GM18511 (cell line): ENCODE results near the gene CNKSR2.

Experiments
- ATAC-seq: cut with Tn5 transposase; IDR thresholded peaks from one replicate; pipeline ENCODE4 v1.9.1; 2021; ENCODE audit warnings: mild to moderate bottlenecking, moderate library complexity; ENCODE audit not compliant: unreplicated experiment

CNKSR2 gene

DNA sequence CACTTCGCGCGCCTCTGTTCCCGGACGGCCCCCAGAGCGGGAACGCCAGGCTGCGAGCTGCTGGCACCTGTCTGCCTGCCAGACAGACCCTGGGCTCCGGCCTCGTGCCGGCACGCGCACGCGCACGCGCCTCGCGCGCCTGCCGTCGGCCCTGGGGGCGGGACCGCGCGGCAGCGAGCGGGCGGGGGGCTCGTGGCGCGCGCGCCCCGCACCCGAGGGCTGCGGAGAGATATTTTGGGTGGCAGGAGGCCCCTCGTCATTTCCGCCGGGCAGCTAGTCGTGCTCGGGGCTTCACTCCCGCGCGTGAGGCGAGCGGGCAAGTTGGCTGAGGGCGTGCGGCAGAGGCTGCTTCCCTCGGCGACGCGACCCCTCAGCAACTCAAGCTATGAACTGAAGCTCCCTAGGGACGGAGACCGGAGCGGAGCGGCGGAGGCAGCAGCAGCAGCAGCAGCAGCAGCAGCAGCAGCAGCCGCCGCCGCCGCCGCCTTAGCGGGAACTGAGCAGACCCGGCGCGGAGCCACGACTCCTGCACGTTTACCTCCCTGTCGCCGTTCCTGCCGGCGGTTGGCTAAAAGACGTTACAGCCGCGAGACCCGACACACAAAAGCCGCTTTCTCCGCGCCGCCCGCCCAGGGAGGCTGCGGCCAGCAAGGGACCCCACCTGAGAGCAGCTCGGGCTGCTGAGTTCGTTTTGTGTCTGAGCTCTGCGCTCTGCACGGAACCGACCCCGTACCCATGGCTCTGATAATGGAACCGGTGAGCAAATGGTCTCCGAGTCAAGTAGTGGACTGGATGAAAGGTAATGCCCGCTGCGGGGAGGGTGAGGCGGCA is at the start of gene CNKSR2:
Gene CNKSR2 (plus strand): TSS at position 256 of the 831 bp plus-strand sequence. CDS start 480 bp downstream, at position 736.
- peak; percentile 76 for ATAC-seq

- ATAC-seq: no peak
These were observed 19.5 kb upstream of the CNKSR2 start for GRCh38 chrX:21354725-21355124.

DNA sequence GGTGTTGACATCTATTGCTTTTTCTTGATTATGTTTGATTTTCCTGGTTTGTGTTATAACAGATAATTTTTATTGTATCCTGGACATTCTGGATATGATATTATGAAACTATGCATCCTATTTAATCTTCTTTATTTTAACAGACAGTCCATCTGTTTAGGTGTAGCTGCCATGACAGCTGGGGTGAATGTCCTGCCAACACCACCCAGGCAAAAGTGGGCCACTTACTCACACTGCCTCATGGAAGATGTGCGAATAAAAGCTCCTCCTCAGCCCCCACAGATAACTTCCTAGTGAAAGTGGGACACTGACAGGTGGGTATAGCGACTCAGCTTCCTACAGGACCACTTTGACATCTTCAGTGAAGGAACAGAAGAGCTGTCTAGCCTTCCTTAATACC is 18.4 kb upstream of the CNKSR2 start:
- no peak for ATAC-seq

DNA sequence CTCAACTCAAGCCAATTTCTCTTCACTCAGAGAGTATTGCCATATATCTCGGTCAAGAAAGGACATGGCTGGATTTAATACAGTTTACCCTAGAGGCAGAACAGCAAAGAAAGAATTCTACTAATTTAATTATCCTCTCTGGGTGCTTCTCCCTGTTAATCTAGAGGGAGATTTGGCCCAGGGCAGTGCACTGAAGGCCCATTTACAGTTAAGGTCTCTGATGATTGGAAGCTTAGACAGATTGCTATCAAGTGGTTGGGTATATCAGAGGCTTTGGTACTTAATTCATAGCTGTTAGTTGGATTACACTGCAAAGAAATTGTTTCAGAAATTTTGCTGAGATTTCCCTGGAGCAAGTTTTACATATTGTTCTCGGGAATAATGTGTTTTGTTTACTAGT is 4.6 kb upstream of the CNKSR2 start:
- ATAC-seq: no peak

- no peak for ATAC-seq
These were observed 1.2 kb upstream of the CNKSR2 start for GRCh38 chrX:21373001-21373400.

DNA sequence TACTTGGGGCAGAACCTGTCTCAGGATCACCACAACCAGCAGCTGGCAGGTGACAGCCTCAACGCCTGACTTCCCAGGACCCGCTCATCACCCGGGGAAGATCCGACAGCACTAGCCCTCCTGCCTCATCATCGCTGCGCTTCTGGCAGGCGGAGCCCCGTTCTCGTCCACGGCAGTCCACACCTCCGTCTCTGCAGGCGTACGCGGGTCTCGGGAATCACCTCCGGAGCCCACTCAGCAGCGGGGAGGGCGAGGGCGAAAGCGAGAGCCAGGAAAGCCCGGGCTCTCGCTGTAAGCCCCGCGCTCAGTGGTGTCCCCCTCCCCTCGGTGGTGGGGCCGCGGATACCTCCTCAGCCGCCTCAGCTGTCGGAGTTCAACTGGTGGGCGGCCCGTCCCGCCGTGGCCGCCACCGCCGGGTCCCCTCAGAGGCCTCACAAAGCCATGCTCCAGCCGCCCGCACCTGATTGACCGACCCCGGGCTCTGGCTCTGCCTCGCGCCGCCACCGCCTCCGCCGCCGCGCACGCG is 518 bp upstream of the CNKSR2 start:
- ATAC-seq: peak; percentile 40

- peak; percentile 22 for ATAC-seq
These were observed 933 bp downstream of the CNKSR2 start for GRCh38 chrX:21374994-21375707.

DNA sequence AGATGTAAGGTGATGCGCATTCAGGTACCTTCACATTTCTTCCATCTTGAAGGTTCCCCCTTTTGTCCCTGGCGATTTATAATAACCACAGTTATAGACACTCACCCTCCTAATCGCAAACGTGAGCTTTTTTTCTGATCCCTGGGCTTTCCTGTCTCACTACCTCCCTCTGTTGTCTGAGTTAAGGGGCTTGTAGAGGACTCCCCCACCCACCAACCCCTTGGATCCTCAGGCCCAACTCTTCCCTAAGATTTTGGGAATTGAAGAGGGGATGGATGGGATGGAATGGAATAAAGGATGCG is 1.4 kb downstream of the CNKSR2 start:
- ATAC-seq: no peak

DNA sequence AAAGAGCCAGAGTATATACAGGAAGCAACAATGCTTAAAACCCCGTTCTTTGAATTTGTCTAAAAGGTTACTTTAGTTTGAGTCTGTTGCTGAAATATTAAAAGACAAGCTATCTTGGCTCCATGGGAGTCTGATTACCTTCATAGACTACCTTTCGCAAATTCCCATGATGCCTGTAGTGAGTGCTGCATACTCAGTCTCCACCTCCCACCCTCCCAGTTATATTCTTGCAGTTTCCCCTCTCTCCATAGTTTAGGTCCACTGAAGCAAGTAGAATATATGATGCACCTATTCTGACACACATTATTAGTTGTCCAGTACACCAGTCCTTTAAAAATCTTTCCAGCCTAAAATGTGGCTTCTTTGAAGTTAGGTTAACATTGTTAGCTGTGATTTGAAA is 2.4 kb downstream of the CNKSR2 start:
- ATAC-seq: no peak

- ATAC-seq: no peak
These were observed 5.8 kb downstream of the CNKSR2 start for GRCh38 chrX:21379991-21380390.

- ATAC-seq: no peak
These were observed 8.5 kb downstream of the CNKSR2 start for GRCh38 chrX:21382715-21383114.

DNA sequence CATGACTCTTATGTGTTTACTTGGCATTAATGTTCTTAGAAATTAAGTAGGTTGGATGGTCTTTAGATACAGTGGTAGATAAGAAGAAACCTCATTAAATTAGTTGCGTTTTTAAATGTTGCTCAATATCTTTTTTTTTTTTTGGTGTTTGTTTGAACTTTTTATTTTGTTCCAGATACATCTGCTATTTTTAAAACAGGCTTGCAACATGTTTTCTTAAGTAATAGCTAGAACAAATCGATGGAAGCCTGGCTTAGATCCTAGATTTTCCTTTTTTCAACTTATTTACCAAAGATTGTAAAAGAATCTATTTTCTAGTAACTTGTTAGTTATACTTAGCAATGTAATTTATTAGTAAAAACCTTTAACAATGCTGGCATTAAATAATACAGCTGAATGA is 9.3 kb downstream of the CNKSR2 start:
- ATAC-seq: no peak

- ATAC-seq: no peak
These were observed 10.0 kb downstream of the CNKSR2 start for GRCh38 chrX:21384178-21384577.

DNA sequence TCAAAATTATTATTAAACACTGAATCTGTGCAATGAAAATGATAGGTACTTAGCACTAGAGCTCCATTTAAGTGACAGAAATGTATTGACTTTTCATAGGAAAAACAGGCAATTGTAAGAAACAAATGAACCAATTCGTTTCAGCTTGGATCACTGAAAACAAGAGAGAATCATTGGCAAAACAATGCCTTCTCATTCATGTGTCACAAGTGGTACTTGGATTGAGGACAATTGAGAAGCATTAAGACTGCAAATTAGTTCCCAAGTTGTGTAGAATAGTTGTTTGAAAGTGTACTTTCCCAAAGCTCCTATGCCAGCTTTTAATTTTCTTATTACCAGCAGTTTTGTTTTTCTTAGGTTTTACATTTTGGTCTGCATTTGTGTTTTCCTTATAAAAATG is 20.6 kb downstream of the CNKSR2 start:
- ATAC-seq: no peak

DNA sequence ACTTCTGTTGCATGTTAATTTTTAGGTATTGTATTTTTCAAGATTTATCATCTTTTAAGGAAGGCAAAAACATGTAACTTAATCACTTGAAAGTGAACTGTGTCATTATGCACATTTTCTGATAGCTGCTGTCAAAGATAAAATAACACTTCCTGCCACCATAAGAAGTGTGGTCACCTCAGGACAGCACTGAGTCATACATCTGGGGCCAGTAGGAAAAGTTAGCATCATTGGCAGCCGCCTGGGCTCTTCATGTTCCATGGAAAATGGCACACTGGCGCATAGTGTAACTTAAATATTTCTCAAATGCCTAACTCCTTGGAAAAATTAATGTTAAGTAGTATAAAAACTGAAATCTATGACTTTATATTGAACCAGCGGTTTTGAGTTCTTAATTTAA is 24.2 kb downstream of the CNKSR2 start:
- ATAC-seq: no peak

DNA sequence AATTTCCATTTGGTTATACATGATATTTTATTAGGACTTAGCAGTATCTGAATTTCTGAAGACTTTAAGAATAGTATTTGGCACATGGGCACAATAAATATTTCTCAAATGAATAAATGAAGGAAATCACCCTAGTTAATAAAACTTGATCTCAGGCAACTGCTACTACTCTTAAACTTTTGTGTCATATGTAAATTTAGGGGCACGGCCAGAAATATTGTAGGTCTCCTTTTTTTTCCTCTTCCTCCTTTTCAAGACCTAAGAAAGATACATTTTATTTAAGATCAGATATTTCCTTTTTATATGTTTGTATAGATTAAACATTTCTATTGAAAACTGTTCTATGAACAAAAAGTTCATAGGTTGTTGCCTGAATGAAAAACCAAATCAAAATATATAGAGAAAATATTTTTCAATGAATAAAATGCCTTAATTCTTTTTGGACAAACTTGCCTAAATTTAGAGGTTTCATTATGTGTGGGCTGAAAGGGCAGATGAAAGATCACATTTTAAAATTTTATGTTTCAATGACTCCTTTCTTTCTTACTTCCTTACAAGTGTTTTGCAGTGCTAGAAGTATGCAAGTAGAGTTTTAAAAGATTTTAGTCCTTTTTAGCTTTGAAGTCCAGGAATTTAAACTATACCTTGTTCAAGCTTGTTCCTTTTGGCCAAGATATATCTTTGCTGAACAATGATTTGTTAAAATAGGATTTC is 26.3 kb downstream of the CNKSR2 start:
- ATAC-seq: no peak

DNA sequence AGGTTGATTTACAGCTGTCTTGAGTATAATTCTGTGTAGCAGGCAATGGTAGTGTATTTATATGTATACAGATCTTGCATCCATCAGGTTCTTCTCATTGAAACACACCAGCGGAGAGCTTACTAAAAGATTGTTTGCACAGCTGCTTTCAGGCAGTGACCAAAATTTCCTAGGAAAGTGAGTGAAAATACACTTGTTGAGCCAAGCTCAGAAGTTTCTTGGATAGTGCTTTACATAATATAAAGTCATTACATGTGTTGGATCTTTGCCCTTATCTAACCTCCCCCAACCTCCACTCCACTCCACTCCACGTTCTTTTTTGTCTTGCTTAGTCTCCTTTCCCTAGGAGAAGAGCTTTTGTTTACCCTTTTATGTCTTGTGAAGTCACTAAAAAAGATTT is 34.1 kb downstream of the CNKSR2 start:
- no peak for ATAC-seq

GRCh38 chrX:21408788-21409187 is 34.6 kb downstream of the CNKSR2 start:
- no peak for ATAC-seq

- ATAC-seq: no peak
These were observed 37.8 kb downstream of the CNKSR2 start for GRCh38 chrX:21412029-21412428.

- no peak for ATAC-seq
These were observed 38.7 kb downstream of the CNKSR2 start for GRCh38 chrX:21412883-21413282.

GRCh38 chrX:21427086-21427485 is 52.9 kb downstream of the CNKSR2 start:
- no peak for ATAC-seq

DNA sequence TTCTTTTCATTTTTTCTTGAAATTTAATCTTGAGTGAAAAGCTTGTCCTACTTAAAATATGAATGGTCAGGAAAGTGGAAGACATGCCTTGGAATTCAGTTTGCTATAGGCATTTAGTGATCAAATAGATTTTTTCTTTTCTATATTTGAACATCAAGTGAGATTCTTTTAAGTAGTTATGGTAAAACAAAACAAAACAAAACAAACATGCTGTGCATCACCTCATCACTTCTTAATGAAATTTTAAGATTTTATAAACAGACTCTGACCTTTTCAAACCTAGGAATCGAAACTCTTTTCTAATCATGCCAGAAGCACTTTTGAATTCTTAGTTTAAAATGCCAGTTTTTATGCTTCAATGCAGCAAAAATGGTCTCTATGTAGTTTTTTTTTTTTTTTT is 62.8 kb downstream of the CNKSR2 start:
- no peak for ATAC-seq
